Stimulated activated CD4-positive, alpha-beta T cell treated with anti-CD3 and anti-CD28 coated beads, TNF-alpha, amount 100 ng/mL, for 48 hours (primary cell): ENCODE measurements around the gene ACTR8.

Experiments
- DNase-seq, 3 donors: peaks; one replicate each; pipeline ENCODE4 v3.0.0-alpha.2; 2020; ENCODE audit warnings: low read depth in 3 of 3

The ACTR8 gene

GRCh38 chr3:53863145-53863544 lies 18.8 kb downstream of the ACTR8 start:
- DNase-seq, result no peak

GRCh38 chr3:53862241-53862640 lies 19.7 kb downstream of the ACTR8 start:
- DNase-seq, result no peak

GRCh38 chr3:53860196-53860595 lies 21.8 kb downstream of the ACTR8 start:
- no peak for DNase-seq

- DNase-seq, result no peak
Observed at GRCh38 chr3:53859178-53859577, 22.8 kb downstream of the ACTR8 start.

GRCh38 chr3:53858096-53858741 lies 23.7 kb downstream of the ACTR8 start:
- DNase-seq, result no peak

GRCh38 chr3:53856964-53857363 lies 25.0 kb downstream of the ACTR8 start:
- no peak for DNase-seq

GRCh38 chr3:53850895-53851294 lies 31.1 kb downstream of the ACTR8 start:
- no peak for DNase-seq

- DNase-seq, result no peak
Observed at GRCh38 chr3:53849916-53850315, 32.0 kb downstream of the ACTR8 start.

GRCh38 chr3:53846851-53847155 lies 35.1 kb downstream of the ACTR8 start:
- no peak for DNase-seq

- peak in 1 of 3 donors; percentile 21 for DNase-seq
Observed at GRCh38 chr3:53846134-53846850, 35.7 kb downstream of the ACTR8 start, which contains the start of the genes CHDH and IL17RB. Gene CHDH (minus strand): TSS chr3:53846419. CDS start chr3:53824008, 22,411 bp downstream. Gene IL17RB (plus strand): TSS chr3:53846568. CDS start chr3:53846589, 21 bp downstream.

GRCh38 chr3:53845881-53846133 lies 36.1 kb downstream of the ACTR8 start:
- no peak for DNase-seq

GRCh38 chr3:53845103-53845880 lies 36.7 kb downstream of the ACTR8 start:
- no peak for DNase-seq

- DNase-seq, result no peak
Observed at GRCh38 chr3:53844262-53845102, 37.5 kb downstream of the ACTR8 start.

- DNase-seq, result no peak
Observed at GRCh38 chr3:53843195-53844177, 38.5 kb downstream of the ACTR8 start.

- no peak for DNase-seq
Observed at GRCh38 chr3:53842436-53843194, 39.3 kb downstream of the ACTR8 start.

- DNase-seq, result no peak
Observed at GRCh38 chr3:53841296-53841695, 40.7 kb downstream of the ACTR8 start.

GRCh38 chr3:53837331-53837730 lies 44.6 kb downstream of the ACTR8 start:
- DNase-seq, result no peak

GRCh38 chr3:53836084-53836872 lies 45.7 kb downstream of the ACTR8 start:
- no peak for DNase-seq

- no peak for DNase-seq
Observed at GRCh38 chr3:53835257-53835656, 46.7 kb downstream of the ACTR8 start.
